Coronary artery (tissue), 2 donors: Measurements from ENCODE around the gene LIPG.

Experiments
- DNase-seq: peaks from one replicate; pipeline ENCODE4 v3.0.0-alpha.2; 2017; ENCODE audit warnings: low spot score
- H3K27ac ChIP-seq, 2 donors: fragments of 200-600 bp; sonication (generic); one replicate each; pipeline ENCODE4 v1.5.1; 2016 to 2019
- H3K4me3 ChIP-seq: fragments of 200-600 bp; sonication (generic); 2 replicates; pipeline ENCODE4 v1.5.1; 2016; ENCODE audit warnings: mild to moderate bottlenecking, moderate library complexity
- TF ChIP-seq, protein P1 (sequence below): fragments of 200-600 bp; sonication (generic); IDR thresholded peaks from one replicate; pipeline ENCODE4 v1.5.1; 2019; ENCODE audit warnings: antibody characterized with exemption

The LIPG gene

DNA sequence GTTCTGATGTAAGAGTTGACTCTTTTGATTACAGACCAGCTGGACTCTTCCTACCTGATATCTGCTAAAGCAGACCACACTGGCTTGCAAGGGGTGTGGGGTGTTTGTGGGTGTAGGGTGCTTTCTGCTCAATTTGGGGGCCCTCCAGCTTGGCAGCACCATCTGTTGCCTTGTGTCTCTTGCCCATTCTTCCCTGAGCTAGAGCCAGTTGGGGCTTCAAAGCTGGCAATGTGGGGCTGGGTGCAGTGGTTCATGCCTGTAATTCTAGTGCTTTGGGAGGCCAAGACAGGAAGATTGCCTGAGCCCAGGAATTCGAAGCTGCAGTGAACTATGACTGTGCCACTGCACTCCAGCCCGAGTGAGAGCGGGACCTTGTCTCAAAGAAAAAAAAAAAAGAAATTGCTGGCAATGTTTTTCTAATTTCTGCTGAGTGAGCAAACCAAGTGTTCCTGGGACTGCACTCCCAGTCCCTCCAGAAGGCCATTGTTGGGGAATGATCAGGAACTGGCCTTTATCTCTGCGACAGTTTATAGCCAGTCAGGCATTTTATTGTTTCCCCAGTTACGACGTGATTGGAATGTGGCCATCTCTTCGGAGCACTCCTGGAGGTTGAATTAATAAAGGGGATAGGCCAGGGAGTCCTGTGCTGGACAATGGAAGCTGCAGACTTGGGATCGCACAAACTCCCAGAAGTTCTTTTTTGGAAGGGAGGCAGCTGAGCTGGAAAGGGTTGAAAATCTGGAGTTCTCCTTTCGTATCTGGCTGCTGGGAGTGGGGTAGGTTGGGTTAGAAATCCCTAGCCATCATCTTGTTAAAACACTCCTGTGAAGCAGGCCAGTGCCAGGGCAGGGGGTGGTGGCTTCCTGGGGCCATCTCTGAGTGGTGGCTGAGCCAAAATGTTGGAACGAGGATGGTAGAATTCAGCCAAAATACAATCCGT is 57.2 kb downstream of the LIPG start:
- DNase-seq = no peak
- H3K27ac ChIP-seq = no peak overlapping the region
- TF ChIP-seq, protein P1, sequence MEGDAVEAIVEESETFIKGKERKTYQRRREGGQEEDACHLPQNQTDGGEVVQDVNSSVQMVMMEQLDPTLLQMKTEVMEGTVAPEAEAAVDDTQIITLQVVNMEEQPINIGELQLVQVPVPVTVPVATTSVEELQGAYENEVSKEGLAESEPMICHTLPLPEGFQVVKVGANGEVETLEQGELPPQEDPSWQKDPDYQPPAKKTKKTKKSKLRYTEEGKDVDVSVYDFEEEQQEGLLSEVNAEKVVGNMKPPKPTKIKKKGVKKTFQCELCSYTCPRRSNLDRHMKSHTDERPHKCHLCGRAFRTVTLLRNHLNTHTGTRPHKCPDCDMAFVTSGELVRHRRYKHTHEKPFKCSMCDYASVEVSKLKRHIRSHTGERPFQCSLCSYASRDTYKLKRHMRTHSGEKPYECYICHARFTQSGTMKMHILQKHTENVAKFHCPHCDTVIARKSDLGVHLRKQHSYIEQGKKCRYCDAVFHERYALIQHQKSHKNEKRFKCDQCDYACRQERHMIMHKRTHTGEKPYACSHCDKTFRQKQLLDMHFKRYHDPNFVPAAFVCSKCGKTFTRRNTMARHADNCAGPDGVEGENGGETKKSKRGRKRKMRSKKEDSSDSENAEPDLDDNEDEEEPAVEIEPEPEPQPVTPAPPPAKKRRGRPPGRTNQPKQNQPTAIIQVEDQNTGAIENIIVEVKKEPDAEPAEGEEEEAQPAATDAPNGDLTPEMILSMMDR = no peak
- no peak overlapping the region for H3K4me3 ChIP-seq

DNA sequence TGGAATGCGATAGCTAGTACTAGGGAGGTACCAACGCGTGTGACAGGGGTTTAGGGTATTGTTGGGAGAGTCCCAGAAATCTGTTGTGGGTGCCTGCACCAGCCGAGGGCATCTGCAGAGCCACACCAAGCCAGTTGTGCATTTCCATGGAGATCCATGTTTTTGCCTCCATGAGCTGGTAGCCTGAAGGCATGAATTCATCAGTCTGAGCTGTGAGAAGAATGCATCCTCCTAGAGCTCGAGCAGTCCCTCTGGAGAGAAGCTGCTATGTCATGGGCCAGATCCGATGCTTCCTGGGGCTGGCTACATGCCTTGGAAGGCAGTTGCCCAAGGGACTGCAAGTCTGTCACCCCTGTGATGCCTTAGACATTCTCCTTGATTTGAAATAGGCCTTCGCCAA is 57.9 kb downstream of the LIPG start:
- no peak for DNase-seq
- Histone ChIP-seq H3K4me3 (no peak overlapping the region), H3K27ac (no peak overlapping the region)

DNA sequence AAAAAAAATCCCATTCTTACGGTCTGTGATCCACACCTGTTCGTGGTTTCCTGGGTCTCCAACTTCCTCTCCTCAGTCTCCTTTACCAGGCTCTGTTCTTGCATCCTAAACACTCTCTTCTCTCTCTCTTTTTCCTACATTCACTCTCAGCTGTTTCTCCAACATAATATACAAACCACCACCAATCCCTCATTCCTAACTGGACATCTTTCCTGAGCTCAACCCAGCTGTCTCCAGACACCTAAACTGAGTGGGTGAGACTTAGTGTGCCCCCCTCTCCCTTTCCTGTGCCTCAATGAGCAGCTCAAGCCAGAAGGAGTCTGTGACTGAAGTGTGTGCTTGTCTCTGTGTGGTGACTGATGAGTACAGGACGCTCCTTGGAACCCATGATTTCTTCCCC is 59.4 kb downstream of the LIPG start:
- H3K4me3 ChIP-seq = no peak overlapping the region
- H3K27ac ChIP-seq = no peak overlapping the region
- TF ChIP-seq, protein P1 = no peak
- no peak for DNase-seq

More for the DNA sequence above, 57.9 kb downstream of the LIPG start:
- TF ChIP-seq, protein P1 = no peak

DNA sequence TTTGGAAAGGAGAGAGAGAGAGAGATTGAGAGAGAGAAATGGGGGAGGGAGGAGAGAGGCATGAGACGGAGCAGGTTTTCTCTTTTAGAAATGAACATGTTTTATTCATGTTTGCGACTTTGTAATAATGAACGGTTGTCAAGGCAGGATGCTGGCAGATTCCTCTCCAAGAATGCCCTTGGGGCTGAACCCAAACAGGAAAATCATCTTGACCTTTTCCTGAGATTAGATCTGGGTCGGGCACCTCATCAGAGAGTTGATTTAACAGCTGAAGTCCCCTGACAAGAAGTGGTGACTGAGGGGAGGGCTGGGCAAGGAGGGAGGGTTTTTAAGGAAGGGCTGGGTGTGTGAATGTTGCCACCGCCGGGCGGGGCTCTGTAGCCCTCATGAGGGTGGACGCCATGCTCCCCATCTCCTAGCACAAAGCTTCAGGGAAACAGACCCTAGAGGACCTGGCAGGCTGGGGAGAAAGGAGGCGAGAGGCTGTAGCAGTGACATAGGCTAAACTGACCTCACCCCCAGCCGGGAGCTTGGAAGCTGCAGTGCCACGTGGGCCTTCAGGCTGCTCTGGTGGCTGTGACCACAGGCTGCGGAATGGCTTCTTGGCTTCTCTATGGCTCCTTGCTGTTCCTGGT is 60.0 kb downstream of the LIPG start:
- H3K4me3 ChIP-seq = no peak overlapping the region
- TF ChIP-seq, protein P1 = no peak
- DNase-seq = no peak
- H3K27ac ChIP-seq = no peak overlapping the region

DNA sequence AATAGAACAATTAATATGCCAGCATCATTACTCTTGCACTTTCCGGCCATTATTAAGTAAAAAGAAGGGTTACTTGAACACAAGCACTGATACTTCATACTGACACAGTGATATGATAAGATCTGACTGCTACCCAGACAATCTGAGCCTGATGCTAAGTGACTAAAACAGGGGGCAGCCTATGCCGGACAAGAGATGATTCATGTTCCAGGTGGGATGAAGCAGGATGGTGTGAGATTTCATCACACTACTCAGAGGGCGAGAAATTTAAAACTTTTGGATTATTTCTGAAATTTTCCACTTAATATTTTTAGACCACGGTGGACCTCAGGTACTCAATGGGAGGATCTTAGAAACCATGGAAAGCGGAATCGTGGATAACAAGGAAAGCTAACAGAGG is 61.7 kb downstream of the LIPG start:
- no peak for DNase-seq
- Histone ChIP-seq H3K27ac (no peak overlapping the region), H3K4me3 (no peak overlapping the region)
- TF ChIP-seq, protein P1 = no peak

DNA sequence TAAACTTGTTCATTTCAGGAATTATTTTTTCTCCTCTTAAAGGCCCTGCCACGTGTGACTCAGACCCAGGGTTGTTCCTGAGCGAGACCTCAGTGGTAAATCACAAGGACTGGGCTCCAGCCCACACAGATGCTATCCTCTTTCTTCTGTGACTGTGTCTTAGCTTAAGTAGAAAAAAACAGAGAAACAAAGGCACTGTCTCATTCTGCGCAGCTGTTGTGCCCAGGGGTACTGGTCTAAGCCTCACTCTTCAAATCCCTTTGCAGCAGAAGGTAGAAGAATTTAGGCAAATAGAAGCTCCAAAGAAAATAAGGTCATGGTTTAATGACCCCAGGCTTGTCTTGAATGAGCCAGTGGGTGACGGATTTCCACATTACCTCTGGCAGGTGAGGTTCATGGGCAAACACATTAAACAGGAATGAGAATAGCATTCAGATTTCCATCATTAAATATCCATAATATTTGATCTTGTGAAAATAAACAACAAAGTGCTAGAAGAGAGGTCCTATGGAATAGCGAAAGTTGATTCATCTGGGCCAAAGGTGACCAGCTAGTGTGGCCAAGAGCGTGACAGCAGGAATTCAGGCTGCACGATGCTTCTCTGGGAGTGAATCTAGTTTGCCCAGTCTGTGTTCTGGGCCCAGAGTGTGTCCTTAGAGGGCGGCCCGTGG is 63.3 kb downstream of the LIPG start:
- H3K27ac ChIP-seq = no peak overlapping the region
- TF ChIP-seq, protein P1 = no peak
- DNase-seq = peak; percentile 65
- H3K4me3 ChIP-seq = no peak overlapping the region
